HepG2 (cell line): Measurements from ENCODE around the gene RMI1. TPM values are rescaled to one million over a fixed set of nuclear protein-coding genes. Genes with fewer than 3 reads are reported as not detected.

Experiments
- ATAC-seq: fragments of 200-7000 bp; cut with Tn5 transposase; 3 replicates; pipeline ENCODE4 v1.9.1; 2020; ENCODE audit warnings: mild to moderate bottlenecking, moderate library complexity
- BruUV-seq: library from RNA; stranded (reverse); fragments of 400-500 nt; replicated peaks from 2 replicates; lab custom pipeline; 2021; lab: Mats Ljungman, UMichigan
- CTCF ChIA-PET: fragments of 300-600 bp; formaldehyde crosslinking; extraction: SDS; loops from one replicate; lab custom pipeline; 2021; ENCODE audit warnings: low total read pairs, inconsistent platforms, low intra/inter-chr PET ratio; lab: Yijun Ruan, JAX
- POLR2A ChIA-PET: fragments of 350-600 bp; sonication (Branson Sonifier 250); formaldehyde crosslinking; loops from one replicate; lab custom pipeline; 2020; ENCODE audit warnings: antibody characterized with exemption, inconsistent platforms; lab: Yijun Ruan, JAX
- DNase-seq: peaks from one replicate; pipeline ENCODE4 v3.0.0-alpha.2; 2015; ENCODE audit warnings: low spot score
- FAIRE-seq: peaks from 3 replicates; lab custom pipeline; 2011; peaks lifted over from hg19 to GRCh38; lab: Jason Lieb, UNC
- H2AFZ ChIP-seq: one replicate; pipeline ENCODE4 v1.6.1; 2011; ENCODE audit warnings: low read length, inconsistent platforms
- H3K27ac ChIP-seq: fragments of 300-600 bp; 3 replicates; pipeline ENCODE4 v1.8.0; 2011; ENCODE audit warnings: mixed run types, mild to moderate bottlenecking, mixed read lengths, low read length, inconsistent platforms; ENCODE audit not compliant: insufficient read depth; ENCODE audit errors: extremely low read length
- H3K27me3 ChIP-seq, 2 experiments: fragments of 200-600 bp in 1 of 2; 2 replicates in 1 of 2; 3 replicates in 1 of 2; pipeline versions ENCODE4 v1.6.0 to v1.8.0; 2011; ENCODE audit warnings: low read length in 2 of 2, mild to moderate bottlenecking in 2 of 2, moderate library complexity in 2 of 2, inconsistent platforms in 1 of 2; ENCODE audit not compliant: insufficient read depth in 2 of 2, control insufficient read depth in 1 of 2
- H3K36me3 ChIP-seq, 2 experiments: fragments of 200-600 bp in 1 of 2; replicated peaks in 1 of 2; 2 replicates in 1 of 2; 3 replicates in 1 of 2; pipeline versions ENCODE4 v1.5.1 to v1.8.0; 2011; ENCODE audit warnings: low read length in 2 of 2, inconsistent platforms in 1 of 2; ENCODE audit not compliant: insufficient read depth in 2 of 2, control insufficient read depth in 1 of 2
- H3K4me1 ChIP-seq: 2 replicates; pipeline ENCODE4 v1.5.1; 2012; ENCODE audit warnings: low read length, inconsistent platforms; ENCODE audit not compliant: insufficient read depth
- H3K4me2 ChIP-seq: 2 replicates; pipeline ENCODE4 v1.6.0; 2011; ENCODE audit warnings: low read depth, low read length, inconsistent platforms
- H3K4me3 ChIP-seq, 3 experiments: fragments of 200-600 bp in 1 of 3; sonication (generic), shearing (Covaris generic) in 1 of 3; replicated peaks in 1 of 3; 2 replicates each; pipeline ENCODE4 v1.5.1; 2011 to 2016; ENCODE audit warnings: low read length in 3 of 3, inconsistent platforms in 2 of 3, low read depth in 2 of 3, mild to moderate bottlenecking in 2 of 3, control low read depth in 1 of 3, mixed read lengths in 1 of 3; ENCODE audit not compliant: insufficient read depth in 1 of 3
- H3K79me2 ChIP-seq: one replicate; pipeline ENCODE4 v1.6.1; 2011; ENCODE audit warnings: low read length, inconsistent platforms; ENCODE audit not compliant: insufficient read depth
- H3K9ac ChIP-seq: 2 replicates; pipeline ENCODE4 v1.6.0; 2011; ENCODE audit warnings: mild to moderate bottlenecking, low read depth, low read length, inconsistent platforms; ENCODE audit not compliant: insufficient read depth
- H3K9me3 ChIP-seq: 2 replicates; pipeline ENCODE4 v1.5.1; 2012; ENCODE audit warnings: mild to moderate bottlenecking, low read length
- H4K20me1 ChIP-seq: 2 replicates; pipeline ENCODE4 v1.6.0; 2011; ENCODE audit warnings: inconsistent platforms, mild to moderate bottlenecking, low read length, moderate library complexity; ENCODE audit not compliant: insufficient read depth
- FOXK2 ChIP-seq: fragments of 450-650 bp; IDR thresholded peaks from 2 replicates; pipeline ENCODE4 v1.6.1; 2016
- GATA4 ChIP-seq: sonication (generic); IDR thresholded peaks from 2 replicates; pipeline ENCODE4 v1.6.1; 2016; ENCODE audit warnings: antibody characterized with exemption, low read depth, borderline replicate concordance
- IKZF1 ChIP-seq: fragments of 450-650 bp; IDR thresholded peaks from 2 replicates; pipeline ENCODE4 v1.7.1; 2016
- IRX3 ChIP-seq: sonication (generic); formaldehyde crosslinking; IDR thresholded peaks from 2 replicates; pipeline ENCODE4 v1.8.1; 2023; ENCODE audit warnings: mild to moderate bottlenecking, low read depth, missing genetic modification reagents, borderline replicate concordance
- KDM5B ChIP-seq: sonication (generic); formaldehyde crosslinking; IDR thresholded peaks from 2 replicates; pipeline ENCODE4 v1.4.0; 2020; ENCODE audit warnings: missing genetic modification reagents, mild to moderate bottlenecking, borderline replicate concordance
- MTA1 ChIP-seq: sonication (generic); formaldehyde crosslinking; IDR thresholded peaks from 2 replicates; pipeline ENCODE4 v1.4.0; 2020; ENCODE audit warnings: missing genetic modification reagents, mild to moderate bottlenecking, borderline replicate concordance
- NCOA1 ChIP-seq: sonication (generic); formaldehyde crosslinking; IDR thresholded peaks from 2 replicates; pipeline ENCODE4 v1.9.0; 2021; ENCODE audit warnings: missing genetic modification reagents
- NFKB2 ChIP-seq: sonication (generic); formaldehyde crosslinking; IDR thresholded peaks from 2 replicates; pipeline ENCODE4 v1.4.0; 2020; ENCODE audit warnings: missing genetic modification reagents, borderline replicate concordance
- NR2F1 ChIP-seq, 2 experiments: fragments of 450-650 bp in 1 of 2; formaldehyde crosslinking in 1 of 2; IDR thresholded peaks; 2 replicates each; pipeline versions ENCODE4 v1.5.0 to v1.6.1; 2016 to 2020; ENCODE audit warnings: mild to moderate bottlenecking in 1 of 2, missing compliant biosample characterization in 1 of 2, missing genetic modification reagents in 1 of 2, moderate library complexity in 1 of 2
- RARA ChIP-seq: IDR thresholded peaks from 2 replicates; pipeline ENCODE4 v1.6.1; 2016; ENCODE audit warnings: missing genetic modification reagents, missing compliant biosample characterization
- REPIN1 ChIP-seq: sonication (generic); formaldehyde crosslinking; IDR thresholded peaks from 2 replicates; pipeline ENCODE4 v1.8.0; 2022; ENCODE audit warnings: missing genetic modification reagents, low read depth, mild to moderate bottlenecking, borderline replicate concordance
- TARDBP ChIP-seq: sonication (generic); formaldehyde crosslinking; IDR thresholded peaks from 2 replicates; pipeline ENCODE4 v1.8.0; 2022; ENCODE audit warnings: mild to moderate bottlenecking, missing genetic modification reagents
- TMF1 ChIP-seq: sonication (generic); formaldehyde crosslinking; IDR thresholded peaks from 2 replicates; pipeline ENCODE4 v1.8.1; 2022; ENCODE audit warnings: low read depth, missing genetic modification reagents
- TRIM24 ChIP-seq: sonication (generic); formaldehyde crosslinking; IDR thresholded peaks from 2 replicates; pipeline ENCODE4 v1.8.0; 2022; ENCODE audit warnings: mild to moderate bottlenecking, missing genetic modification reagents
- YEATS2 ChIP-seq: sonication (generic); formaldehyde crosslinking; IDR thresholded peaks from 2 replicates; pipeline ENCODE4 v1.4.0; 2020; ENCODE audit warnings: missing genetic modification reagents, borderline replicate concordance
- ZC3H4 ChIP-seq: sonication (generic); formaldehyde crosslinking; IDR thresholded peaks from 2 replicates; pipeline ENCODE4 v1.4.0; 2020; ENCODE audit warnings: missing genetic modification reagents, borderline replicate concordance
- ZMYM4 ChIP-seq: sonication (generic); formaldehyde crosslinking; IDR thresholded peaks from 2 replicates; pipeline ENCODE4 v1.8.1; 2023; ENCODE audit warnings: mild to moderate bottlenecking, missing genetic modification reagents
- ZNF282 ChIP-seq: fragments of 450-650 bp; IDR thresholded peaks from 2 replicates; pipeline ENCODE4 v1.6.1; 2018; ENCODE audit not compliant: partially characterized antibody
- ZNF343 ChIP-seq: sonication (generic); formaldehyde crosslinking; IDR thresholded peaks from 2 replicates; pipeline ENCODE4 v1.4.0; 2020; ENCODE audit warnings: mild to moderate bottlenecking, missing genetic modification reagents
- ZNF552 ChIP-seq: sonication (generic); formaldehyde crosslinking; IDR thresholded peaks from 2 replicates; pipeline ENCODE4 v1.9.0; 2022; ENCODE audit warnings: missing genetic modification reagents, mild to moderate bottlenecking, borderline replicate concordance
- ZNF558 ChIP-seq: sonication (generic); formaldehyde crosslinking; IDR thresholded peaks from 2 replicates; pipeline ENCODE4 v1.9.0; 2022; ENCODE audit warnings: mild to moderate bottlenecking, missing genetic modification reagents, borderline replicate concordance
- WGBS: methylation state at CpG from one replicate; pipeline ENCODE4 v1.1.6; 2017; ENCODE audit warnings: low lambda C conversion rate; 5-methylcytosine and 5-hydroxymethylcytosine counted together
- in situ Hi-C: cut with HindIII; loops from 2 replicates; pipeline ENCODE4 v1.10.0; 2017; ENCODE audit warnings: low pct_unique_long_range_greater_than_20kb; ENCODE audit not compliant: extremely low pct_ligation_motif_present
- intact Hi-C: fragments of 100-400 bp; cut with micrococcal nuclease; formaldehyde crosslinking; loops from one replicate; pipeline ENCODE4 v1.10.0; 2022; ENCODE audit not compliant: unreplicated experiment
- polyA plus RNA-seq, 8 experiments: library from polyadenylated mRNA; depleted of rRNA in 3 of 8; stranded (reverse) in 7 of 8; unstranded in 1 of 8; fragments of >200 nt; fragmentation: Illumina TruSeq in 4 of 8; extraction: Trizol in 4 of 8; gene quantifications; 2 replicates each; pipeline versions ENCODE4 v1.2.1 to v1.2.3, GENCODE V29; 2011 to 2016; ENCODE audit warnings: low read depth in 4 of 8, missing spikeins in 1 of 8, mixed read lengths in 1 of 8; ENCODE audit not compliant: insufficient read depth in 1 of 8
- total RNA-seq, 5 experiments: library from RNA; depleted of rRNA; stranded (reverse); fragments of >200 nt; fragmentation: Illumina TruSeq; extraction: Trizol; gene quantifications; 2 replicates each; pipeline ENCODE4 v1.2.3, GENCODE V29; 2016; ENCODE audit warnings: low read depth in 1 of 5
- TF ChIP-seq, protein P1 (sequence below): sonication (generic); formaldehyde crosslinking; IDR thresholded peaks from 2 replicates; pipeline ENCODE4 v1.9.0; 2022; ENCODE audit warnings: low read depth, missing genetic modification reagents
- TF ChIP-seq, protein P2 (sequence below): sonication (generic); formaldehyde crosslinking; IDR thresholded peaks from 2 replicates; pipeline ENCODE4 v1.8.1; 2023; ENCODE audit warnings: mild to moderate bottlenecking, moderate library complexity, missing genetic modification reagents
- TF ChIP-seq, protein P3 (sequence below): IDR thresholded peaks from 2 replicates; pipeline ENCODE4 v1.6.1; 2016; ENCODE audit warnings: missing compliant biosample characterization, missing genetic modification reagents, borderline replicate concordance

Gene RMI1
- total and polyA plus RNA-seq, 2 of the 13 experiments (the other 11 are each of a cell fraction or from before 2014, with no cell fraction given), result 0.54 to 3.7 TPM

DNA sequence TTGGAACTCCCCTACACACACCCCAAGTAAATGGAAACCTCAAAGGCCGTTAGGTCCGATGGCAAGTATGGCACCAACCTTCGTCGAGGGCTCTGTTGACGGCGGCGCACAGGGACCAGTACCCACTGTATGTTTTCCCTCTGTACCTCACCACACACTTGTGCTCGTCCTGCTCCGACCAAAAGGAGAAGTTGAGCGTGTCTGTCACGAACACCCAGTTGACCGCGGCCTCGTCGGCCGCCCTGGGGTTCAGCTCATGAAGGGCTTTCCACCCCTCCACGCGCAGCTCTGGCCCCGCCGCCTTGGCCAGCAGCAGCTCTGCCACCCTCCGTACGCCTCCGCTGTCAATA, 24.5 kb upstream of the RMI1 start:
- intact Hi-C loops, result no loop called here
- Histone ChIP-seq H3K27ac (peak overlapping the region; percentile 98), H3K9me3 (no peaks in the 10 kb centered on the region), H3K27me3 (no peaks in the 10 kb centered on the region; a peak in 1 of 5 replicates), H4K20me1 (no peaks in the 10 kb centered on the region), H3K4me2 (peak overlapping the region; percentile 90), H3K9ac (peak overlapping the region; percentile 91), H3K36me3 (peaks cover 0 to 6% of the 10 kb centered on the region in 2 experiments; a peak in 2 of 5 replicates), H3K4me1 (peaks cover 51% of the 10 kb centered on the region), H3K4me3 (peak overlapping the region; percentile 63 to 88 (median 76)), H3K79me2 (peaks cover 17% of the 10 kb centered on the region), H2AFZ (peak overlapping the region; percentile 28)
- ChIA-PET CTCF (no interaction called here), POLR2A (interaction anchor here (0.9 to 8.0 kb wide), 9 partner anchors 9 to 333 kb away, joined by 3 to 96 read pairs (median 4); partner anchors contain the start of genes HNRNPK, IDNK, KIF27 and RMI1)
- in situ Hi-C loops, result no loop called here
- DNase-seq (peak; percentile 36), FAIRE-seq (no peak), ATAC-seq (peak; percentile 42)
- TSS peak; percentile 89 for BruUV-seq
- 0% methylated on average over 6 of the region's 23 CpGs for WGBS
- TF ChIP-seq TARDBP (CRISPR knock-in tag) (no peak), MTA1 (no peak), ZNF282 (no peak), IRX3 (CRISPR knock-in tag) (no peak), FOXK2 (no peak), ZNF558 (CRISPR knock-in tag) (no peak), GATA4 (no peak), IKZF1 (no peak), TRIM24 (no peak), ZMYM4 (CRISPR knock-in tag) (no peak), TMF1 (CRISPR knock-in tag) (no peak), NCOA1 (peak; percentile 43), RARA (CRISPR knock-in tag) (no peak), KDM5B (CRISPR knock-in tag) (no peak; the same call in 1 of the 2 replicates), ZC3H4 (no peak), NFKB2 (CRISPR knock-in tag) (no peak), ZNF343 (CRISPR knock-in tag) (no peak), NR2F1 (CRISPR knock-in tag; IDR thresholded peaks at IDR 0.05) (no peak), YEATS2 (CRISPR knock-in tag) (no peak), REPIN1 (no peak), ZNF552 (CRISPR knock-in tag) (no peak)
- TF ChIP-seq, protein P1, sequence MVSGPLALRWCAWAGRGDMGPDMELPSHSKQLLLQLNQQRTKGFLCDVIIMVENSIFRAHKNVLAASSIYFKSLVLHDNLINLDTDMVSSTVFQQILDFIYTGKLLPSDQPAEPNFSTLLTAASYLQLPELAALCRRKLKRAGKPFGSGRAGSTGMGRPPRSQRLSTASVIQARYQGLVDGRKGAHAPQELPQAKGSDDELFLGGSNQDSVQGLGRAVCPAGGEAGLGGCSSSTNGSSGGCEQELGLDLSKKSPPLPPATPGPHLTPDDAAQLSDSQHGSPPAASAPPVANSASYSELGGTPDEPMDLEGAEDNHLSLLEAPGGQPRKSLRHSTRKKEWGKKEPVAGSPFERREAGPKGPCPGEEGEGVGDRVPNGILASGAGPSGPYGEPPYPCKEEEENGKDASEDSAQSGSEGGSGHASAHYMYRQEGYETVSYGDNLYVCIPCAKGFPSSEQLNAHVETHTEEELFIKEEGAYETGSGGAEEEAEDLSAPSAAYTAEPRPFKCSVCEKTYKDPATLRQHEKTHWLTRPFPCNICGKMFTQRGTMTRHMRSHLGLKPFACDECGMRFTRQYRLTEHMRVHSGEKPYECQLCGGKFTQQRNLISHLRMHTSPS (CRISPR knock-in tag), result no peak
- TF ChIP-seq, protein P2, sequence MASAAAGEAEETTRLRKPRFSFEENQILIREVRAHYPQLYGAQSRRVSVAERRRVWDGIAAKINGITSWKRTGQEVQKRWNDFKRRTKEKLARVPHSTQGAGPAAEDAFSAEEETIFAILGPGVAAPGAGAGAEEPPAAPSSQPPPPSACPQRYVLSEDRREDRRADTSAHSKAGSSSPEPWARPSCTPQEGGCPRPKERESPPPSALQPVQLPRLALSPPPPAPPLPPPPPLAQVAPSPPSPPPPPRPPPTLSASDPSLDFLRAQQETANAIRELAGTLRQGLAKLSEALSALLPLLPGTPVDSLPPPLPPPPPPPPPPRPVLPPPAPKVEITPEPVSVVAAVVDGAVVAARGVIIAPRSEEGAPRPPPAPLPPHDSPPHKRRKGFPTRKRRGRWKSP (CRISPR knock-in tag), result no peak
- TF ChIP-seq, protein P3, sequence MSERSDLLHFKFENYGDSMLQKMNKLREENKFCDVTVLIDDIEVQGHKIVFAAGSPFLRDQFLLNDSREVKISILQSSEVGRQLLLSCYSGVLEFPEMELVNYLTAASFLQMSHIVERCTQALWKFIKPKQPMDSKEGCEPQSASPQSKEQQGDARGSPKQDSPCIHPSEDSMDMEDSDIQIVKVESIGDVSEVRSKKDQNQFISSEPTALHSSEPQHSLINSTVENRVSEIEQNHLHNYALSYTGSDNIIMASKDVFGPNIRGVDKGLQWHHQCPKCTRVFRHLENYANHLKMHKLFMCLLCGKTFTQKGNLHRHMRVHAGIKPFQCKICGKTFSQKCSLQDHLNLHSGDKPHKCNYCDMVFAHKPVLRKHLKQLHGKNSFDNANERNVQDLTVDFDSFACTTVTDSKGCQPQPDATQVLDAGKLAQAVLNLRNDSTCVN (CRISPR knock-in tag), result 0 out of 2 replicates have a peak, but pooled peaks have one; percentile 9
